MM.1S (cell line): ENCODE results near the gene DLGAP1.
"Not testable (repeated sequence)": the region's sequence is repeated elsewhere in the genome, so short reads cannot be mapped to it uniquely, and the experiment has no call there.

Source experiments
- DNase-seq: peaks from one replicate; pipeline ENCODE4 v3.0.0-alpha.2; 2015
- H2AFZ ChIP-seq: fragments of 300-600 bp; sonication (generic); 2 replicates; pipeline ENCODE4 v1.6.0; 2016; ENCODE audit warnings: antibody characterized with exemption, low read length
- H3F3A ChIP-seq: fragments of 300-600 bp; sonication (generic); 2 replicates; pipeline ENCODE4 v1.6.1; 2016; ENCODE audit warnings: mild to moderate bottlenecking, antibody characterized with exemption, low read length, moderate library complexity, mixed read lengths; ENCODE audit not compliant: insufficient read depth
- H3K27ac ChIP-seq: fragments of 300-600 bp; sonication (generic); 2 replicates; pipeline ENCODE4 v1.5.1; 2016; ENCODE audit warnings: mild to moderate bottlenecking, low read length
- H3K27me3 ChIP-seq: fragments of 300-600 bp; sonication (generic); replicated peaks from 2 replicates; pipeline ENCODE4 v1.6.0; 2016; ENCODE audit warnings: low read length; ENCODE audit not compliant: insufficient read depth
- H3K36me3 ChIP-seq: fragments of 300-600 bp; sonication (generic); replicated peaks from 2 replicates; pipeline ENCODE4 v1.6.1; 2016; ENCODE audit warnings: mild to moderate bottlenecking, low read length, mixed read lengths; ENCODE audit not compliant: insufficient read depth
- H3K4me1 ChIP-seq: fragments of 300-600 bp; sonication (generic); 2 replicates; pipeline ENCODE4 v1.6.1; 2016; ENCODE audit warnings: low read length, mixed read lengths
- H3K4me2 ChIP-seq: fragments of 300-600 bp; sonication (generic); 2 replicates; pipeline ENCODE4 v1.6.0; 2016; ENCODE audit warnings: low read depth, low read length
- H3K4me3 ChIP-seq: fragments of 300-600 bp; sonication (generic); 2 replicates; pipeline ENCODE4 v1.5.1; 2016; ENCODE audit warnings: low read length, mixed read lengths
- H3K79me2 ChIP-seq: fragments of 300-600 bp; sonication (generic); 2 replicates; pipeline ENCODE4 v1.6.1; 2016; ENCODE audit warnings: mixed run types, low read length, mixed read lengths
- H3K9ac ChIP-seq: fragments of 300-600 bp; sonication (generic); 2 replicates; pipeline ENCODE4 v1.6.1; 2016; ENCODE audit warnings: low read length, mixed read lengths
- H3K9me2 ChIP-seq: fragments of 300-600 bp; sonication (generic); replicated peaks from 2 replicates; pipeline ENCODE4 v1.6.1; 2016; ENCODE audit warnings: mild to moderate bottlenecking, low read length, mixed read lengths; ENCODE audit not compliant: insufficient read depth
- H3K9me3 ChIP-seq: fragments of 300-600 bp; sonication (generic); replicated peaks from 2 replicates; pipeline ENCODE4 v1.6.1; 2016; ENCODE audit warnings: mild to moderate bottlenecking, low read length, mixed read lengths; ENCODE audit not compliant: insufficient read depth
- H4K20me1 ChIP-seq: fragments of 300-600 bp; sonication (generic); 2 replicates; pipeline ENCODE4 v1.6.1; 2016; ENCODE audit warnings: mild to moderate bottlenecking, low read length, moderate library complexity, mixed read lengths; ENCODE audit not compliant: insufficient read depth
- CTCF ChIP-seq: fragments of 300-600 bp; sonication (generic); IDR thresholded peaks from 2 replicates; pipeline ENCODE4 v1.5.1; 2016; ENCODE audit warnings: antibody characterized with exemption, low read length, mixed read lengths
- EZH2 ChIP-seq: fragments of 300-600 bp; sonication (generic); optimal IDR thresholded peaks from 2 replicates; pipeline ENCODE3; 2017; ENCODE audit warnings: low read depth, mild to moderate bottlenecking, antibody characterized with exemption, low read length, mixed read lengths
- EZH2phosphoT487 ChIP-seq: fragments of 300-600 bp; sonication (generic); IDR thresholded peaks from 2 replicates; pipeline ENCODE4 v1.6.1; 2018; ENCODE audit warnings: antibody characterized with exemption, low read length

DLGAP1 gene

GRCh38 chr18:4319738-4320677 is 135.1 kb downstream of the DLGAP1 start:
- no peaks in the 10 kb centered on the region for H3K36me3 ChIP-seq
- no peak for TF ChIP-seq EZH2phosphoT487
- TF ChIP-seq EZH2, result no peak
- no peak for TF ChIP-seq CTCF
- H4K20me1 ChIP-seq, result no peaks in the 10 kb centered on the region
- no peaks in the 10 kb centered on the region for H3K9me3 ChIP-seq
- H3K9ac ChIP-seq, result no peak overlapping the region
- H3K27me3 ChIP-seq, result no peaks in the 10 kb centered on the region
- H3K27ac ChIP-seq, result no peak overlapping the region
- H3K79me2 ChIP-seq, result no peaks in the 10 kb centered on the region
- no peak overlapping the region for H3K4me2 ChIP-seq
- DNase-seq, result no peak
- no peak overlapping the region for H2AFZ ChIP-seq
- H3K4me3 ChIP-seq, result no peak overlapping the region
- H3F3A ChIP-seq, result no peaks in the 10 kb centered on the region
- no peaks in the 10 kb centered on the region for H3K9me2 ChIP-seq
- no peaks in the 10 kb centered on the region for H3K4me1 ChIP-seq

- Histone ChIP-seq H3K9me3 (no peaks in the 10 kb centered on the region), H3K4me1 (no peaks in the 10 kb centered on the region), H3K27me3 (no peaks in the 10 kb centered on the region), H3F3A (no peaks in the 10 kb centered on the region), H3K36me3 (no peaks in the 10 kb centered on the region), H3K79me2 (no peaks in the 10 kb centered on the region), H2AFZ (no peak overlapping the region), H3K27ac (no peak overlapping the region), H3K9me2 (no peaks in the 10 kb centered on the region), H3K4me3 (no peak overlapping the region), H3K9ac (no peak overlapping the region), H4K20me1 (no peaks in the 10 kb centered on the region), H3K4me2 (no peak overlapping the region)
- no peak for DNase-seq
- TF ChIP-seq EZH2phosphoT487 (no peak), EZH2 (no peak), CTCF (no peak)
These were observed 136.8 kb downstream of the DLGAP1 start for GRCh38 chr18:4318311-4318710.

GRCh38 chr18:4311945-4312344 is 143.2 kb downstream of the DLGAP1 start:
- not testable (repeated sequence) for H3K4me3 ChIP-seq, H3K27ac ChIP-seq, H3K36me3 ChIP-seq, H3K27me3 ChIP-seq, H2AFZ ChIP-seq, H3K9me2 ChIP-seq, H3K4me1 ChIP-seq, DNase-seq, H4K20me1 ChIP-seq, H3K9me3 ChIP-seq, H3F3A ChIP-seq, H3K4me2 ChIP-seq, H3K79me2 ChIP-seq, H3K9ac ChIP-seq

- no peak for DNase-seq
- Histone ChIP-seq H3K27ac (no peak overlapping the region), H3K36me3 (no peaks in the 10 kb centered on the region), H3K4me2 (no peak overlapping the region), H3K9ac (no peak overlapping the region), H3K9me2 (no peaks in the 10 kb centered on the region), H3K27me3 (no peaks in the 10 kb centered on the region), H3K4me3 (no peak overlapping the region), H3K4me1 (no peaks in the 10 kb centered on the region), H4K20me1 (no peaks in the 10 kb centered on the region), H2AFZ (no peak overlapping the region), H3K79me2 (no peaks in the 10 kb centered on the region), H3F3A (no peaks in the 10 kb centered on the region), H3K9me3 (no peaks in the 10 kb centered on the region)
- TF ChIP-seq CTCF (no peak), EZH2 (no peak), EZH2phosphoT487 (no peak)
These were observed 144.0 kb downstream of the DLGAP1 start for GRCh38 chr18:4311136-4311535.
